HepG2 (cell line): ENCODE results near the gene GLB1L. TPM values are rescaled to one million over a fixed set of nuclear protein-coding genes. Genes with fewer than 3 reads are reported as not detected.
A peak's percentile ranks its signal among the peaks of the same experiment; 100 is the strongest.

Experiments
- ARID3A ChIP-seq: IDR thresholded peaks from 2 replicates; pipeline ENCODE4 v1.6.1; 2012; ENCODE audit warnings: low read depth, low read length, improper control_type of control experiment
- FOXA3 ChIP-seq: IDR thresholded peaks from 2 replicates; pipeline ENCODE4 v1.6.1; 2016; ENCODE audit warnings: missing genetic modification reagents, missing compliant biosample characterization
- GABPB1 ChIP-seq: IDR thresholded peaks from 2 replicates; pipeline ENCODE4 v1.6.1; 2016; ENCODE audit warnings: mild to moderate bottlenecking, missing genetic modification reagents, moderate library complexity, missing compliant biosample characterization
- HOXD1 ChIP-seq: sonication (generic); formaldehyde crosslinking; IDR thresholded peaks from 2 replicates; pipeline ENCODE4 v1.5.0; 2020; ENCODE audit warnings: missing genetic modification reagents
- JDP2 ChIP-seq: sonication (generic); formaldehyde crosslinking; IDR thresholded peaks from 2 replicates; pipeline ENCODE4 v1.8.1; 2022; ENCODE audit warnings: missing genetic modification reagents, borderline replicate concordance
- JUNB ChIP-seq: sonication (generic); formaldehyde crosslinking; IDR thresholded peaks from 2 replicates; pipeline ENCODE4 v1.8.0; 2022; ENCODE audit warnings: missing genetic modification reagents, mild to moderate bottlenecking, borderline replicate concordance
- KLF13 ChIP-seq: sonication (generic); formaldehyde crosslinking; IDR thresholded peaks from 2 replicates; pipeline ENCODE4 v1.4.0; 2020; ENCODE audit warnings: mild to moderate bottlenecking, missing genetic modification reagents
- MAF1 ChIP-seq: sonication (generic); formaldehyde crosslinking; IDR thresholded peaks from 2 replicates; pipeline ENCODE4 v1.5.0; 2020; ENCODE audit warnings: missing genetic modification reagents, borderline replicate concordance
- NCOR1 ChIP-seq: fragments of 200-600 bp; sonication (generic); IDR thresholded peaks from 2 replicates; pipeline ENCODE4 v1.7.0; 2017; ENCODE audit warnings: antibody characterized with exemption, low read length, borderline replicate concordance
- NPAS2 ChIP-seq: sonication (generic); formaldehyde crosslinking; IDR thresholded peaks from 2 replicates; pipeline ENCODE4 v1.8.0; 2022; ENCODE audit warnings: mild to moderate bottlenecking, missing genetic modification reagents, borderline replicate concordance
- RBAK ChIP-seq: sonication (generic); formaldehyde crosslinking; IDR thresholded peaks from 2 replicates; pipeline ENCODE4 v1.5.1; 2020; ENCODE audit warnings: mild to moderate bottlenecking, missing genetic modification reagents
- RNF219 ChIP-seq: sonication (generic); formaldehyde crosslinking; IDR thresholded peaks from 2 replicates; pipeline ENCODE4 v1.5.0; 2020; ENCODE audit warnings: mild to moderate bottlenecking, missing genetic modification reagents
- SCMH1 ChIP-seq: sonication (generic); formaldehyde crosslinking; IDR thresholded peaks from 2 replicates; pipeline ENCODE4 v1.9.0; 2021; ENCODE audit warnings: missing genetic modification reagents, mild to moderate bottlenecking, borderline replicate concordance
- SOX6 ChIP-seq, 2 experiments: fragments of 450-650 bp in 1 of 2; sonication (generic) in 1 of 2; formaldehyde crosslinking in 1 of 2; IDR thresholded peaks; 2 replicates each; pipeline versions ENCODE4 v1.4.0 to v1.6.1; 2017 to 2020; ENCODE audit warnings: antibody characterized with exemption in 1 of 2, mild to moderate bottlenecking in 1 of 2, missing genetic modification reagents in 1 of 2
- THAP11 ChIP-seq: IDR thresholded peaks from 2 replicates; pipeline ENCODE4 v1.6.1; 2016; ENCODE audit warnings: missing biosample characterization, missing genetic modification reagents
- ZFYVE20 ChIP-seq: sonication (generic); formaldehyde crosslinking; IDR thresholded peaks from 2 replicates; pipeline ENCODE4 v1.8.0; 2023; ENCODE audit warnings: low read depth, mild to moderate bottlenecking, moderate library complexity, missing genetic modification reagents, borderline replicate concordance
- ZNF383 ChIP-seq: sonication (generic); formaldehyde crosslinking; IDR thresholded peaks from 2 replicates; pipeline ENCODE4 v1.4.0; 2020; ENCODE audit warnings: missing genetic modification reagents, mild to moderate bottlenecking, borderline replicate concordance
- ZNF569 ChIP-seq: sonication (generic); formaldehyde crosslinking; IDR thresholded peaks from 2 replicates; pipeline ENCODE4 v1.5.0; 2020; ENCODE audit warnings: mild to moderate bottlenecking, missing genetic modification reagents, moderate library complexity, borderline replicate concordance
- polyA plus RNA-seq, 8 experiments: library from polyadenylated mRNA; depleted of rRNA in 3 of 8; stranded (reverse) in 7 of 8; unstranded in 1 of 8; fragments of >200 nt; fragmentation: Illumina TruSeq in 4 of 8; extraction: Trizol in 4 of 8; gene quantifications; 2 replicates each; pipeline versions ENCODE4 v1.2.1 to v1.2.3, GENCODE V29; 2011 to 2016; ENCODE audit warnings: low read depth in 4 of 8, missing spikeins in 1 of 8, mixed read lengths in 1 of 8; ENCODE audit not compliant: insufficient read depth in 1 of 8
- total RNA-seq, 5 experiments: library from RNA; depleted of rRNA; stranded (reverse); fragments of >200 nt; fragmentation: Illumina TruSeq; extraction: Trizol; gene quantifications; 2 replicates each; pipeline ENCODE4 v1.2.3, GENCODE V29; 2016; ENCODE audit warnings: low read depth in 1 of 5
- TF ChIP-seq, protein P1 (sequence below): sonication (generic); formaldehyde crosslinking; IDR thresholded peaks from 2 replicates; pipeline ENCODE4 v1.4.0; 2020; ENCODE audit warnings: missing genetic modification reagents
- TF ChIP-seq, protein P2 (sequence below), 2 experiments: sonication (generic) in 1 of 2; formaldehyde crosslinking in 1 of 2; IDR thresholded peaks; 2 replicates each; pipeline versions ENCODE4 v1.5.1 to v1.6.1; 2011 to 2020; ENCODE audit warnings: borderline replicate concordance in 1 of 2, low read depth in 1 of 2, low read length in 1 of 2, mild to moderate bottlenecking in 1 of 2, missing genetic modification reagents in 1 of 2, moderate library complexity in 1 of 2

The GLB1L gene
- total and polyA plus RNA-seq, 2 of the 13 experiments (the other 11 are each of a cell fraction or from before 2014, with no cell fraction given), result 6.8 to 7.3 TPM

GRCh38 chr2:219279151-219279915 is 34.1 kb upstream of the GLB1L start, which contains the start of gene DNAJB2 (continued):
- TF ChIP-seq KLF13 (no peak), SCMH1 (CRISPR knock-in tag) (no peak), FOXA3 (CRISPR knock-in tag) (peak; percentile 66), ARID3A (0 out of 2 replicates have a peak, but pooled peaks have one; percentile 13), ZNF383 (CRISPR knock-in tag) (no peak), JUNB (CRISPR knock-in tag) (no peak), NCOR1 (no peak), ZNF569 (CRISPR knock-in tag) (no peak), GABPB1 (CRISPR knock-in tag) (peak; percentile 85), JDP2 (CRISPR knock-in tag) (no peak; the same call in 1 of the 2 replicates), NPAS2 (no peak), SOX6 (IDR thresholded peaks at IDR 0.05) (no peak), SOX6 (CRISPR knock-in tag; IDR thresholded peaks at IDR 0.05) (peak; percentile 52; the same call in 1 of the 2 replicates), THAP11 (CRISPR knock-in tag) (peak; percentile 88), HOXD1 (peak; percentile 71; the same call in 1 of the 2 replicates), MAF1 (CRISPR knock-in tag) (peak; percentile 58; the same call in 1 of the 2 replicates), RNF219 (CRISPR knock-in tag) (no peak), RBAK (CRISPR knock-in tag) (no peak), ZFYVE20 (CRISPR knock-in tag) (no peak)
- TF ChIP-seq, protein P1, sequence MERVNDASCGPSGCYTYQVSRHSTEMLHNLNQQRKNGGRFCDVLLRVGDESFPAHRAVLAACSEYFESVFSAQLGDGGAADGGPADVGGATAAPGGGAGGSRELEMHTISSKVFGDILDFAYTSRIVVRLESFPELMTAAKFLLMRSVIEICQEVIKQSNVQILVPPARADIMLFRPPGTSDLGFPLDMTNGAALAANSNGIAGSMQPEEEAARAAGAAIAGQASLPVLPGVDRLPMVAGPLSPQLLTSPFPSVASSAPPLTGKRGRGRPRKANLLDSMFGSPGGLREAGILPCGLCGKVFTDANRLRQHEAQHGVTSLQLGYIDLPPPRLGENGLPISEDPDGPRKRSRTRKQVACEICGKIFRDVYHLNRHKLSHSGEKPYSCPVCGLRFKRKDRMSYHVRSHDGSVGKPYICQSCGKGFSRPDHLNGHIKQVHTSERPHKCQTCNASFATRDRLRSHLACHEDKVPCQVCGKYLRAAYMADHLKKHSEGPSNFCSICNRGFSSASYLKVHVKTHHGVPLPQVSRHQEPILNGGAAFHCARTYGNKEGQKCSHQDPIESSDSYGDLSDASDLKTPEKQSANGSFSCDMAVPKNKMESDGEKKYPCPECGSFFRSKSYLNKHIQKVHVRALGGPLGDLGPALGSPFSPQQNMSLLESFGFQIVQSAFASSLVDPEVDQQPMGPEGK (CRISPR knock-in tag), result peak; percentile 99
- TF ChIP-seq, protein P2, sequence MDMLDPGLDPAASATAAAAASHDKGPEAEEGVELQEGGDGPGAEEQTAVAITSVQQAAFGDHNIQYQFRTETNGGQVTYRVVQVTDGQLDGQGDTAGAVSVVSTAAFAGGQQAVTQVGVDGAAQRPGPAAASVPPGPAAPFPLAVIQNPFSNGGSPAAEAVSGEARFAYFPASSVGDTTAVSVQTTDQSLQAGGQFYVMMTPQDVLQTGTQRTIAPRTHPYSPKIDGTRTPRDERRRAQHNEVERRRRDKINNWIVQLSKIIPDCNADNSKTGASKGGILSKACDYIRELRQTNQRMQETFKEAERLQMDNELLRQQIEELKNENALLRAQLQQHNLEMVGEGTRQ (IDR thresholded peaks at IDR 0.05; ENCODE audit: low read depth, low read length), result no peak
- TF ChIP-seq, protein P2 (CRISPR knock-in tag; IDR thresholded peaks at IDR 0.05; ENCODE audit: borderline replicate concordance), result peak; percentile 35; the same call in 1 of the 2 replicates
